HG02798 (cell line): ENCODE results near the gene RNF217.
"Not testable (repeated sequence)": the region's sequence is repeated elsewhere in the genome, so short reads cannot be mapped to it uniquely, and the experiment has no call there.

Source experiments
- ATAC-seq: cut with Tn5 transposase; IDR thresholded peaks from one replicate; pipeline ENCODE4 v1.9.1; 2021; ENCODE audit warnings: mild to moderate bottlenecking; ENCODE audit not compliant: unreplicated experiment, poor library complexity

RNF217 gene

GRCh38 chr6:125046107-125046925, 84.1 kb downstream of the RNF217 start:
- no peak for ATAC-seq

DNA sequence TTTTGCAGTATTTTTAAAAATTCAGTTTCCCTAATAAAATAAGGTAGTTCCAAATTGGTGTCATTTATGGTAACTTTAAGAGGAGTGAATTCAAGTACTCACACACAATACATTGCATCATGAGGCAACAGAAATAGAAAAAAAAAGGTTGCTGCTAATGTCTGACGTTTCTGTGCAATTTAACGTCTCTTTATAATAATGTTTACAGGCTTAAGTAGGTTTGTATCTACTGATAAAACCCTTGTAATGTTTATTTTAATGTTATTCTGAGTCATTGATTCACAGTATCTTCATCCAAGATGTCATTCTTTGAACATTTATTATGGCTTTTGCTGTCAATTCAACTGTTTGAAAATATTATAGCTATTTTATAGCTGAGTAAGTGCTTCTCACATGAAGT, 86.0 kb downstream of the RNF217 start:
- ATAC-seq = no peak

DNA sequence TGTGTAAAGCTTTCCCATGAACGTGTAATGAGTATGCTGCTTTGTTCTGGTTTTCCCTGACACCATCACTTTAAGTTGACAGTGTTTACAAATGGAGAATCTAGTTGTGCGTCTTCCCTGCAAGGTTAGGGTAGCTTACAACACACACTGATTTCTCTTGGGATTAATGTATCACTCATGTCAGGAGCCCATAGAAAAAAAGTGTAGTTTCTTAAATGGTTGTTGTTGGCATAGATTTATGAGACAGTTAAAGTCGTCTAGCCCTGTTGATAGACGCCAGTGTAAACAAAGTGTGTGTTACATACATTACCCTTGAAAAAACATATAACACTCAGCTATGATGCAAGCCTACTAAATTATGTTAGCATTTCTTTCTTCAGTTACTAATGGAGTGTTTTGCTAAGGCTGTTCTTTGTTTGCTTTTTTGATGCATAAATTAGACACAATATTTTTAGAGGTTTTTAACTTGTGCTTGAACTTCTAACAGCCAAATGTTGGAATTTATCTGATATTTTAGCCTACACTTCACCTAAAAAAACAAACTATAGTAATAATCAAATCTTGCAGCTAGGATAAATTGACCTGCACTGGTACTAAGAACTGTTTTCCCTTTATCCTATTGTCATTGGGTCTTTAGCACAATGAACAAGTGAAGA, 88.6 kb downstream of the RNF217 start:
- ATAC-seq = no peak

DNA sequence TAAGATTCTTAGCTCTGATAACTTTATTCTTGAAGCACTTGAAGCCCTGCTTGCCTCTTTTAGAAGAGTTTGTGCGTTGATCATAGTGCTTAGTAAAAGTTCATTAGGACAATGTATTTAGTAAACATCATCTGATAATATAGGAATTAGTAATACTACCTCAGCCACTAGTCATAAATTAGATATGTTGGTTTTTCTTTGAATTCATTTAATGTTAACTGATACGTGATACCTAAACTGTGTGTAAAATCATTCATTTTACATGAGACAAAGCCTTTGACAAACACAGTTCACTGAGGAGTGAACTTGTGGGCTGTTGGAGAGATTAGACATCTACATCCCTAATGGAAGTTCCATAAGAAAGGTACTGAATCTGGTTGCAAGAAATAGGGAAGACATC, 91.6 kb downstream of the RNF217 start:
- no peak for ATAC-seq

- no peak for ATAC-seq
Observed at GRCh38 chr6:125054331-125054730, 92.1 kb downstream of the RNF217 start.

- no peak for ATAC-seq
Observed at GRCh38 chr6:125057392-125058246, 95.4 kb downstream of the RNF217 start.

GRCh38 chr6:125058546-125058945, 96.3 kb downstream of the RNF217 start:
- ATAC-seq = no peak

DNA sequence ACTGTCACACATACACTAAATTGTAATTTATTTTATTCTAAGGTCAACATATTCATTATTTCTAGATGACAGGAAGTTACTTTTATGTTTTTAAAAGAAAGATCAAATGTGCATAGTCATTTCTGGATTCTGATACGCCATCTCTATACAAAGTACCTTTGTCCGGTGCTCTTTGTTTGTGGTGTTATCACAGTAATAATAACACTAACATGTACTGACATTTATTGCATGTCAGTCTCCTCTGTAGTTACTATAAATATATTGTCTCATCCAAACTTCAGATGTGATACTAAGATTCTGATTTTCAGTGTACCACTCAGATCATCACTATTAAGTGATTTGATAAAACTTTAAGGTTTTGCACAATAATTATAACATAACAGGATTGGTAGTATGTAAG, 101.1 kb downstream of the RNF217 start:
- no peak for ATAC-seq

- no peak for ATAC-seq
Observed at GRCh38 chr6:125066140-125066539, 103.9 kb downstream of the RNF217 start.

DNA sequence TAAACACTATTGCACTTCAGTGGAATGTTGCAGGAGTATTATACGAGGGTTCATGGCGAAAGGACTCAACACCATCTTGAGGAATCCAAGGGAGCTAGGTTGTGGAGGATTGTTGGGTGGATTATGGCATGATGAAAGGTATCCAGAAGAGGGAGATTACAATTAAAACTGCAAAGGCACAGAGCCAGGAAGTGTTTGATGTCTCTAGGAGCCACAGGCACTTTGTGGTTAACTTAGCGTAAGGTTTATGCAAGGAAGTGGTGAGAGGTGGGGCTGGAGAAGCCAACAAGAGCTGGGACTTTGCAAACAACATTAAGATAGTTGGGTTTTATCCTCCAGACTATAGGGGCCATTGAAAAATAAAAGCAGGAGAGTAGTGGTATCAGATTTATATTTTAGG, 104.7 kb downstream of the RNF217 start:
- no peak for ATAC-seq

DNA sequence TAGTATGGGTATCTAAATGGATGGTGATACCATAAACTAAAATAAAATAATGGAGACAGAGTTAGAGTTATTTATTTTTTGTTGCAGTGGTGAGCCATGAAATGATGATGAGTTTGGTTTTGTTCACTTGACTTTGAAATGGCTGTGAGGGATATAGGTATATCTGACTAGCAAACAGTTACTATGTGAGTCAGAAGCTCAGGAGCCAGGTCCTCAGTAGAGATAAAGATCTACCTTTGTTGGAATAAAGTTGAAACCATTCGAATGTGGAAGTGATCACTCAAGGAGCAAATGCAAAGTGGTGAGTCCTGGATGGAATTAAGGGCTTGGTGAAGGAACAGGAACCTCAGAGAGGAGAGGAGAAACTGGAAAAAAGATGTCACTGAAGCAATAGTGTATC, 105.3 kb downstream of the RNF217 start:
- ATAC-seq = no peak

DNA sequence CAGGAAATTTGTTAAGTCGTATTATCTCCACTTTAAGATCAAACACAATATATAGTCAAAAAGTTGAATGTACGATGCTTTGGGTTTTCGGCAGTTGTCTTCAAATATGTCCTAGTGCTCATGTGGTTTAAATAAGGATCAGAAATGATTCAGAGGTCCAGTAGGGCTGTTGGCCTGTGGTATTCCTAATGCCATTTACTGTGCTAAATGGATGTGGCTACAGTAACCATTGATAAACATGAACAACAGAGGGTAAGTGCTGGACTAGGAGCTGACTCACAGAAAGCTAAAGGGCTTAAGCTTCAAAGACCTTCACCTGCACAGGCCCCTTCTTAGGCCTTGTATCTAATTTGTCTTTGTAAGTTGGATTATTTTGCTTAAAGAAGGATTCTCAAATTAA, 110.8 kb downstream of the RNF217 start:
- ATAC-seq = no peak

DNA sequence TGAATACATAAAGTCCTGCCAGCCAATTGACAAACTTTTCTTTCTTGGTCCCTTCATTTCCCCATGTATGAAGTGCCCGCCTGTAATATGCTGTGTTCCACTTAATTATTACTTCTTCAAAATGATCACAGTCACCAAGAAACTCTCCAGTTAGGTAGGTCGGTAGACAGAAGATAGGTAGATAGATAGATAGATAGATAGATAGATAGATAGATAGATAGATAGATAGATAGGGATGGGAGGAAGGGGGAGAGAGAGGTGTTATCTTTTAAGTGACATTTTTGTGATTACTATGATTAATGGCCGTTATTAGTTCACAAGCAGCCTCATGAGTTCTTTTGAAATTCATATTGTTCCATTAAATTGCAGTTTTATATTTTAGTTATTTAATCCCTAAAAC, 111.9 kb downstream of the RNF217 start:
- ATAC-seq = no peak

DNA sequence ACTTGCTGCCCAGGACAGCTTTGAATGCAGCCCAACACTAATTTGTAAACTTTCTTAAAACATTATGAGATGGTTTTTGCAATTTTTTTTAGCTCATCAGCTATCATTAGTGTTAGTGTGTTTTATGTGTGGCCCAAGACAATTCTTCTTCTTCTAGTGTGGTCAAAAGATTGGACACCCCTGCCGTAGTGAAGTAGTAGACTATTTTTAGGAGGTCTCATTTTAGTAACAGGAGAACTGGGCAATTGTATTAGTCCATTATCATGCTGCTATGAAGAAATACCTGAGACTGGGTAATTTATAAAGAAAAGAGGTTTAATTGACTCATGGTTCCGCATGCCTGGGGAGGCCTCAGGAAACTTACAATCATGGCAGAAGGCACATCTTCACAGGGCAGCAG, 112.8 kb downstream of the RNF217 start:
- not testable (repeated sequence) for ATAC-seq

DNA sequence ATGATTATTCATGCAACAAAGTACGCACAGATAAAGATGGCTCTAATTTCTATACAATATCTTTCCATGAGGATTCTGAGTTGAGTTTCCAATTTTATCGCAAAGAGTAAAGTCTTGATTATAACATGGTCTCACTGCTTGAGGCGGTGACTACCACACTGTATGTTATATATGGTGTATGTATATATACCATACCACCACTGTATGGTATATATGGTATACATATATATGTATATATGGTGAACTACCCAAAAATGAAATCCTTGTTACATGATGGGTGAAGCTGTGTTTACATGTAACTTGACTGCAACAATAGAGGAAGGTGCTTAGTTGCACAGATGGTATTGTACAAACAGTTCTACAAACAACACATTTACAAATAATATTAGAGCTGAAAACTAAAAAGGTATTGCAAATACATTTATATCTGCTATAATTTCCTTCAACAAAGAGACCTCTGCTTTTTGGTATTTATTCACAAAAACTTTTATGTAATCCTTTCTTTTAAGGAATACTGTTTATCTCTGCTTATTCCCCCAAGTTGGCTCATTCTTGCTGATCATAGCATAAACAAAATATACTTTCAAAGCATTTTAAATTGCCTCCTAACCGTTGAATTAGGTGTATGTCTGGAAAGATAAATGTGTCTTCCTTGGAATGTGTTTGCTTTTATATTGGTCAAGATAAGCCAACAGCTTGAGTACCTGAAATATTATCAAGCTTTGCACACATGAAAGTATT, 113.7 kb downstream of the RNF217 start:
- no peak for ATAC-seq

DNA sequence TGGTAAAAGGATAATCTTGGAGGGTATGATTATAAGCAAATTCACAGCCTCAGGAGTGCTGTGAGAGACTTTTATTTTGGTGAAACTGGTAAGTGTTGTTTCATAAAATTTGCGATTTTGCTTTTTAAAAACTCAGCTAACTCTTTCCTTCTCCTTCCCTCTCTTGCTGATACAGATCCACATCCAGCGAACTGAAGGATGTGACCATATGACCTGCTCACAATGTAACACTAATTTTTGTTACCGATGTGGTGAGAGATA, 114.2 kb downstream of the RNF217 start:
- ATAC-seq = no peak

- no peak for ATAC-seq
Observed at GRCh38 chr6:125077453-125077852, 115.2 kb downstream of the RNF217 start.

GRCh38 chr6:125078602-125079321, 116.5 kb downstream of the RNF217 start:
- ATAC-seq = no peak

- no peak for ATAC-seq
Observed at GRCh38 chr6:125082908-125083683, 120.9 kb downstream of the RNF217 start.
